ENCODE results near the gene SLX4IP.

GRCh38 chr20:10640897-10641296 lies 205.8 kb downstream of the SLX4IP start:
- TF ChIP-seq SP2 (tag by site-specific recombination; IDR thresholded peaks at IDR 0.05) (no peak), ZNF157 (tag by site-specific recombination; IDR thresholded peaks at IDR 0.05) (no peak)

Measured in HEK293 (cell line).